IMR-90 (cell line): ENCODE measurements around the gene RCBTB2. TPM values are rescaled to one million over a fixed set of nuclear protein-coding genes. Genes with fewer than 3 reads are reported as not detected.

ENCODE experiments used
- ATAC-seq: fragments of 200-7000 bp; cut with Tn5 transposase; 2 replicates; pipeline ENCODE4 v1.9.1; 2020; ENCODE audit warnings: low read depth, mild to moderate bottlenecking, moderate library complexity
- BruUV-seq: library from RNA; stranded (reverse); fragments of 400-500 nt; replicated peaks from 2 replicates; lab custom pipeline; 2021; lab: Mats Ljungman, UMichigan
- CTCF ChIA-PET: fragments of 300-600 bp; formaldehyde crosslinking; extraction: SDS; loops from one replicate; lab custom pipeline; 2021; ENCODE audit warnings: antibody characterized with exemption; lab: Yijun Ruan, JAX
- POLR2A ChIA-PET: fragments of 300-600 bp; sonication (Branson Sonifier 250); formaldehyde crosslinking; loops from one replicate; lab custom pipeline; 2022; ENCODE audit warnings: antibody characterized with exemption; ENCODE audit not compliant: unreplicated experiment; lab: Charles Lee
- DNase-seq: peaks from one replicate; pipeline ENCODE4 v3.0.0; 2013
- H2AFZ ChIP-seq: replicated peaks from 2 replicates; pipeline ENCODE3; 2013; ENCODE audit warnings: low read length, mild to moderate bottlenecking; ENCODE audit not compliant: poor library complexity
- H2AK5ac ChIP-seq: 2 replicates; pipeline ENCODE4 v1.6.1; 2013; ENCODE audit warnings: low read depth, low read length, inconsistent platforms
- H2AK9ac ChIP-seq: replicated peaks from 2 replicates; pipeline ENCODE3; 2013; ENCODE audit warnings: mild to moderate bottlenecking, low read depth, low read length, moderate library complexity; ENCODE audit not compliant: poor library complexity
- H2BK120ac ChIP-seq: 2 replicates; pipeline ENCODE4 v1.6.1; 2013; ENCODE audit warnings: low read depth, low read length, inconsistent platforms
- H2BK15ac ChIP-seq: 3 replicates; pipeline ENCODE4 v1.6.1; 2013; ENCODE audit warnings: low read depth, low read length, inconsistent platforms
- H2BK20ac ChIP-seq: 2 replicates; pipeline ENCODE4 v1.6.1; 2013; ENCODE audit warnings: low read depth, mild to moderate bottlenecking, inconsistent platforms, low read length, moderate library complexity
- H2BK5ac ChIP-seq: 2 replicates; pipeline ENCODE4 v1.6.1; 2013; ENCODE audit warnings: mild to moderate bottlenecking, low read depth, low read length, inconsistent platforms; ENCODE audit not compliant: poor library complexity, severe bottlenecking
- H3K14ac ChIP-seq: replicated peaks from 2 replicates; pipeline ENCODE4 v1.6.1; 2013; ENCODE audit warnings: low read depth, low read length, inconsistent platforms
- H3K18ac ChIP-seq: 2 replicates; pipeline ENCODE4 v1.6.1; 2013; ENCODE audit warnings: low read depth, low read length, control low read depth
- H3K23ac ChIP-seq: 2 replicates; pipeline ENCODE4 v1.6.1; 2013; ENCODE audit warnings: low read depth, low read length, inconsistent platforms
- H3K27ac ChIP-seq: 2 replicates; pipeline ENCODE4 v1.5.1; 2013; ENCODE audit warnings: mild to moderate bottlenecking, control low read depth, low read length; ENCODE audit not compliant: insufficient read depth
- H3K27me3 ChIP-seq: 2 replicates; pipeline ENCODE4 v1.6.1; 2013; ENCODE audit warnings: low read length; ENCODE audit not compliant: control insufficient read depth, insufficient read depth
- H3K36me3 ChIP-seq: 2 replicates; pipeline ENCODE4 v1.6.1; 2013; ENCODE audit warnings: low read length, mixed read lengths; ENCODE audit not compliant: control insufficient read depth, insufficient read depth
- H3K4ac ChIP-seq: 2 replicates; pipeline ENCODE4 v1.6.1; 2013; ENCODE audit warnings: low read depth, low read length, inconsistent platforms
- H3K4me1 ChIP-seq: 2 replicates; pipeline ENCODE4 v1.6.1; 2013; ENCODE audit warnings: low read length, mixed read lengths; ENCODE audit not compliant: control insufficient read depth, insufficient read depth
- H3K4me2 ChIP-seq: 2 replicates; pipeline ENCODE4 v1.6.1; 2013; ENCODE audit warnings: low read depth, mild to moderate bottlenecking, control low read depth, low read length, moderate library complexity
- H3K4me3 ChIP-seq: 2 replicates; pipeline ENCODE4 v1.5.1; 2013; ENCODE audit warnings: low read depth, mild to moderate bottlenecking, control low read depth, low read length, moderate library complexity; ENCODE audit not compliant: insufficient read depth
- H3K56ac ChIP-seq: 2 replicates; pipeline ENCODE4 v1.6.1; 2013; ENCODE audit warnings: low read length, inconsistent platforms; ENCODE audit not compliant: insufficient read depth; ENCODE audit errors: extremely low read depth
- H3K79me1 ChIP-seq, 2 experiments: 2 replicates each; pipeline ENCODE4 v1.6.1; 2013; ENCODE audit warnings: low read length in 2 of 2, inconsistent platforms in 1 of 2, low read depth in 1 of 2
- H3K9ac ChIP-seq: 2 replicates; pipeline ENCODE4 v1.6.1; 2013; ENCODE audit warnings: low read depth, low read length, control low read depth
- H3K9me1 ChIP-seq: 2 replicates; pipeline ENCODE4 v1.6.1; 2013; ENCODE audit warnings: low read length, inconsistent platforms; ENCODE audit not compliant: insufficient read depth
- H3K9me3 ChIP-seq: 2 replicates; pipeline ENCODE4 v1.6.1; 2013; ENCODE audit warnings: low read length; ENCODE audit not compliant: control insufficient read depth, insufficient read depth
- H4K20me1 ChIP-seq: 2 replicates; pipeline ENCODE4 v1.6.1; 2013; ENCODE audit warnings: low read length, inconsistent platforms; ENCODE audit not compliant: insufficient read depth
- H4K5ac ChIP-seq: 2 replicates; pipeline ENCODE4 v1.6.1; 2013; ENCODE audit warnings: mild to moderate bottlenecking, low read depth, low read length, control low read depth
- H4K8ac ChIP-seq, 2 experiments: 2 replicates each; pipeline ENCODE4 v1.6.1; 2013; ENCODE audit warnings: low read depth in 2 of 2, low read length in 2 of 2, control low read depth in 1 of 2, inconsistent platforms in 1 of 2
- H4K91ac ChIP-seq: 2 replicates; pipeline ENCODE4 v1.6.1; 2013; ENCODE audit warnings: low read depth, low read length, inconsistent platforms; ENCODE audit not compliant: insufficient read depth
- BHLHE40 ChIP-seq: fragments of 150-350 bp; IDR thresholded peaks from 2 replicates; pipeline ENCODE4 v1.6.1; 2016; ENCODE audit warnings: mild to moderate bottlenecking, low read depth, low read length
- ELK1 ChIP-seq: fragments of 150-350 bp; IDR thresholded peaks from 2 replicates; pipeline ENCODE4 v1.6.1; 2016; ENCODE audit warnings: low read depth, mild to moderate bottlenecking, low read length, moderate library complexity, borderline replicate concordance
- FOS ChIP-seq: fragments of 150-350 bp; IDR thresholded peaks from 2 replicates; pipeline ENCODE4 v1.6.1; 2016; ENCODE audit warnings: low read depth, low read length
- MXI1 ChIP-seq: IDR thresholded peaks from 2 replicates; pipeline ENCODE4 v1.6.1; 2012; ENCODE audit warnings: low read depth, mild to moderate bottlenecking, low read length, moderate library complexity, borderline replicate concordance
- NFE2L2 ChIP-seq: fragments of 150-350 bp; IDR thresholded peaks from 2 replicates; pipeline ENCODE4 v1.6.1; 2016; ENCODE audit warnings: low read depth, mild to moderate bottlenecking, low read length
- POLR2A ChIP-seq: IDR thresholded peaks from 2 replicates; pipeline ENCODE4 v1.6.1; 2012; ENCODE audit warnings: mild to moderate bottlenecking, low read depth, low read length
- RFX5 ChIP-seq: IDR thresholded peaks from 2 replicates; pipeline ENCODE4 v1.8.0; 2012; ENCODE audit warnings: low read depth, mild to moderate bottlenecking, low read length, moderate library complexity
- SMC3 ChIP-seq: fragments of 150-350 bp; IDR thresholded peaks from 2 replicates; pipeline ENCODE4 v1.6.1; 2016; ENCODE audit warnings: low read depth, mild to moderate bottlenecking, antibody characterized with exemption, low read length, moderate library complexity
- USF2 ChIP-seq: fragments of 150-350 bp; IDR thresholded peaks from 2 replicates; pipeline ENCODE4 v1.6.1; 2017; ENCODE audit warnings: mild to moderate bottlenecking, antibody characterized with exemption, low read length, low read depth
- WGBS, 2 experiments: methylation state at CpG; one replicate each; pipeline versions ENCODE4 v1.1.5 to v1.1.7; 2013; ENCODE audit warnings: missing lambda C conversion rate in 2 of 2; ENCODE audit not compliant: insufficient read length in 1 of 2; ENCODE audit errors: extremely low coverage in 2 of 2; 5-methylcytosine and 5-hydroxymethylcytosine counted together
- dilution Hi-C: fragments of 300-500 bp; cut with HindIII; formaldehyde crosslinking; loops from one replicate; pipeline ENCODE4 v1.14.3; 2018; ENCODE audit warnings: low sequenced_read_pairs; ENCODE audit not compliant: unreplicated experiment
- in situ Hi-C: fragments of 300-500 bp; cut with MboI; formaldehyde crosslinking; loops from 3 replicates; pipeline ENCODE4 v1.14.3; 2019; ENCODE audit warnings: low sequenced_read_pairs, inconsistent platforms, mixed read lengths
- intact Hi-C: fragments of 100-400 bp; cut with micrococcal nuclease; formaldehyde crosslinking; loops from 2 replicates; pipeline ENCODE4 v1.10.0; 2022
- polyA plus RNA-seq, 3 experiments: library from polyadenylated mRNA; depleted of rRNA; stranded (reverse); fragments of >200 nt; gene quantifications; 2 replicates each; pipeline ENCODE4 v1.2.3, GENCODE V29; 2012; ENCODE audit warnings: low replicate concordance in 1 of 3
- total RNA-seq: library from RNA; depleted of rRNA; stranded (reverse); fragments of >200 nt; gene quantifications from 2 replicates; pipeline ENCODE4 v1.2.3, GENCODE V29; 2012

RCBTB2 gene
- total and polyA plus RNA-seq, 2 of the 4 experiments (the other 2 are of a cell fraction), result 4.0 to 5.2 TPM

- no TSS peak for BruUV-seq
- no peaks in the 10 kb centered on the region for H3K36me3 ChIP-seq
- no peak overlapping the region for H2BK15ac ChIP-seq
- dilution Hi-C loops (no loop called here), intact Hi-C loops (no loop called here), in situ Hi-C loops (no loop called here)
- H3K14ac ChIP-seq, result no peak overlapping the region
- no peak overlapping the region for H3K23ac ChIP-seq
- TF ChIP-seq BHLHE40, result no peak
- TF ChIP-seq ELK1, result no peak
- TF ChIP-seq SMC3, result no peak
- no peak for TF ChIP-seq USF2
- no peak for TF ChIP-seq RFX5
- no peak for TF ChIP-seq POLR2A
- no peak for TF ChIP-seq NFE2L2
- no peak for TF ChIP-seq FOS
- no peak for TF ChIP-seq MXI1
- H3K9me1 ChIP-seq, result peaks cover 2% of the 10 kb centered on the region
- 93% methylated on average over 3 of the region's 4 CpGs; no CpG with 5 or more reads in 1 of the 2 experiments for whole genome bisulfite sequencing, 2 experiments
- H3K9ac ChIP-seq, result no peak overlapping the region
- H2AFZ ChIP-seq, result no peak overlapping the region
- no peak overlapping the region for H4K5ac ChIP-seq
- ATAC-seq (no peak), DNase-seq (no peak)
- H4K91ac ChIP-seq, result 0 out of 2 replicates have a peak overlapping the region, but pooled peaks have one; percentile 13
- H3K18ac ChIP-seq, result no peak overlapping the region
- no peak overlapping the region for H2AK5ac ChIP-seq
- H3K27me3 ChIP-seq, result no peaks in the 10 kb centered on the region
- no peak overlapping the region for H3K4me2 ChIP-seq
- peaks cover 9% of the 10 kb centered on the region for H3K4me1 ChIP-seq
- no peak overlapping the region for H3K4ac ChIP-seq
- H3K79me1 ChIP-seq, result no peaks in the 10 kb centered on the region
- H3K27ac ChIP-seq, result peak overlapping the region; percentile 32; the same call in 1 of the 2 replicates
- H4K20me1 ChIP-seq, result no peaks in the 10 kb centered on the region; the same call in 1 of the 2 replicates
- H3K4me3 ChIP-seq, result no peak overlapping the region
- no peak overlapping the region for H2BK120ac ChIP-seq
- H2AK9ac ChIP-seq, result no peak overlapping the region
- no peak overlapping the region for H4K8ac ChIP-seq
- H3K9me3 ChIP-seq, result no peaks in the 10 kb centered on the region
- POLR2A ChIA-PET, result no interaction called here
- CTCF ChIA-PET, result no interaction called here
- H2BK20ac ChIP-seq, result 0 out of 2 replicates have a peak overlapping the region, but pooled peaks have one; percentile 21
- H2BK5ac ChIP-seq, result no peak overlapping the region
- H3K56ac ChIP-seq, result no peak overlapping the region
These were observed 27.9 kb downstream of the RCBTB2 start for GRCh38 chr13:48505012-48505411.
